ENCODE measurements around the gene TK2. TPM values are rescaled to one million over a fixed set of nuclear protein-coding genes. Genes with fewer than 3 reads are reported as not detected.

TK2 gene
- total and polyA plus RNA-seq, 9 of the 15 experiments (the other 6 are each of a cell fraction or from before 2014, with no cell fraction given), result 1.1 to 10.2 (median 5.3) TPM

DNA sequence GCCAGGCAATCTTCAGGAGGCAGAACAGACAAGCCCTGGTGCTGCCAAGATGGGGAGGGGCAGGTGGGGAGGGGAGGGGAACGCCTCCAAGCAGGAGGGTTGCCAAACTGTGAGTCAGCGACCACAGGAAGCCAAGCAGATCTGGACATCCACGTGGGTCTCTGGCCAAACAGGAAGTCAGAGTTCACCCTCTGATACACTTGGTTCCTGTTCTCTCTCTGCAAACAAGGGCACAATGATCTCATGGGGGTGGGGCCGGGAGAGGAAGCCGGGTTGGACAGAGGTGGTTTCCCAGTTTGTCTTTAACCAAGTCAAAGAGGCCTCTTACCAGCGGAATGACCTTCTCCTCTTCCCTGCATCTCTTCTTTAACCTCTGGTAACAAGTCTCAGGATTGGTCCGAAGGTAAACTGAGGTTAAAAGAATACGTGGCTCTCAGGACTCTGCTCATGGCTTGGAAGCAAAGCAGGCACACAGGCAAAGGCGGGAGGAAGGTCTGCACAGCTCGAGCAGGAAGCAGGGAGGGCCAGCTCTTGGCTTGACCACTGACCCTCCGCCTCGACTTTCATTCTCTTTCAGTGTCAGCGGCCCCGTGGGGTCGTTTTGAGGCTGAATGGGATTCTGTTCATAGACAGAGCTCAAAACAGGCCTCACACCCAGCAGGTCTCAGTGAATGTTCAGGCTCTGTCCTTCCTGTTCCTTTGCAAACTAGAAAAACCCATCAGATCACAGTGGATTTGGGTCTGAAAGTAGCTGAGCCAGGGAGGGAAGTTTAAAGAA is 32.9 kb downstream of the TK2 start (continued):
- TF ChIP-seq, protein P1, sequence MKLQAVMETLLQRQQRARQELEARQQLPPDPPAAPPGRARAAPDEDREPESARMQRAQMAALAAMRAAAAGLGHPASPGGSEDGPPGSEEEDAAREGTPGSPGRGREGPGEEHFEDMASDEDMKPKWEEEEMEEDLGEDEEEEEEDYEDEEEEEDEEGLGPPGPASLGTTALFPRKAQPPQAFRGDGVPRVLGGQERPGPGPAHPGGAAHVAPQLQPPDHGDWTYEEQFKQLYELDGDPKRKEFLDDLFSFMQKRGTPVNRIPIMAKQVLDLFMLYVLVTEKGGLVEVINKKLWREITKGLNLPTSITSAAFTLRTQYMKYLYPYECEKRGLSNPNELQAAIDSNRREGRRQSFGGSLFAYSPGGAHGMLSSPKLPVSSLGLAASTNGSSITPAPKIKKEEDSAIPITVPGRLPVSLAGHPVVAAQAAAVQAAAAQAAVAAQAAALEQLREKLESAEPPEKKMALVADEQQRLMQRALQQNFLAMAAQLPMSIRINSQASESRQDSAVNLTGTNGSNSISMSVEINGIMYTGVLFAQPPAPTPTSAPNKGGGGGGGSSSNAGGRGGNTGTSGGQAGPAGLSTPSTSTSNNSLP (IDR thresholded peaks at IDR 0.05; ENCODE audit: borderline replicate concordance, low read depth, low read length), result no peak
- TF ChIP-seq IRF2 (CRISPR knock-in tag; IDR thresholded peaks at IDR 0.05) (no peak), ZBTB17 (CRISPR knock-in tag; IDR thresholded peaks at IDR 0.05) (no peak), ZNF217 (CRISPR knock-in tag; IDR thresholded peaks at IDR 0.05) (no peak), CEBPB (tag; IDR thresholded peaks at IDR 0.05) (peak; percentile 60), FOSL1 (tag; conservative IDR thresholded peaks at IDR 0.05) (peak; percentile 97), MYNN (IDR thresholded peaks at IDR 0.05) (no peak; the same call in 1 of the 2 replicates), MYNN (CRISPR knock-in tag; IDR thresholded peaks at IDR 0.05) (no peak), ZNF3 (CRISPR knock-in tag; IDR thresholded peaks at IDR 0.05) (no peak), ASH1L (IDR thresholded peaks at IDR 0.05; ENCODE audit: borderline replicate concordance, low read depth, partially characterized antibody) (no peak), ZNF57 (CRISPR knock-in tag; IDR thresholded peaks at IDR 0.05) (no peak), KLF13 (tag; IDR thresholded peaks at IDR 0.05; ENCODE audit: borderline replicate concordance, low read depth) (no peak), ZNF23 (CRISPR knock-in tag; IDR thresholded peaks at IDR 0.05) (no peak), NONO (IDR thresholded peaks at IDR 0.05; ENCODE audit: low read depth in 2 of 2, low read length in 1 of 2) (no peak), TCF3 (CRISPR knock-in tag; IDR thresholded peaks at IDR 0.05) (peak; percentile 59), SIX5 (IDR thresholded peaks at IDR 0.05; ENCODE audit: borderline replicate concordance in 1 of 2, insufficient read depth in 1 of 2, low read depth in 1 of 2, low read length in 2 of 2) (no peak), GABPA (tag; conservative IDR thresholded peaks at IDR 0.05; ENCODE audit: low read depth) (peak; percentile 91), HDAC1 (IDR thresholded peaks at IDR 0.05) (peak in 1 of 2 experiments; percentile 82; a peak in 2 of 4 replicates), TEAD1 (CRISPR knock-in tag; IDR thresholded peaks at IDR 0.05) (peak in 1 of 2 experiments; percentile 32; a peak in 1 of 4 replicates)
- TF ChIP-seq, protein P2, sequence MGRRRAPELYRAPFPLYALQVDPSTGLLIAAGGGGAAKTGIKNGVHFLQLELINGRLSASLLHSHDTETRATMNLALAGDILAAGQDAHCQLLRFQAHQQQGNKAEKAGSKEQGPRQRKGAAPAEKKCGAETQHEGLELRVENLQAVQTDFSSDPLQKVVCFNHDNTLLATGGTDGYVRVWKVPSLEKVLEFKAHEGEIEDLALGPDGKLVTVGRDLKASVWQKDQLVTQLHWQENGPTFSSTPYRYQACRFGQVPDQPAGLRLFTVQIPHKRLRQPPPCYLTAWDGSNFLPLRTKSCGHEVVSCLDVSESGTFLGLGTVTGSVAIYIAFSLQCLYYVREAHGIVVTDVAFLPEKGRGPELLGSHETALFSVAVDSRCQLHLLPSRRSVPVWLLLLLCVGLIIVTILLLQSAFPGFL (CRISPR knock-in tag; IDR thresholded peaks at IDR 0.05), result no peak
- TF ChIP-seq, protein P3, sequence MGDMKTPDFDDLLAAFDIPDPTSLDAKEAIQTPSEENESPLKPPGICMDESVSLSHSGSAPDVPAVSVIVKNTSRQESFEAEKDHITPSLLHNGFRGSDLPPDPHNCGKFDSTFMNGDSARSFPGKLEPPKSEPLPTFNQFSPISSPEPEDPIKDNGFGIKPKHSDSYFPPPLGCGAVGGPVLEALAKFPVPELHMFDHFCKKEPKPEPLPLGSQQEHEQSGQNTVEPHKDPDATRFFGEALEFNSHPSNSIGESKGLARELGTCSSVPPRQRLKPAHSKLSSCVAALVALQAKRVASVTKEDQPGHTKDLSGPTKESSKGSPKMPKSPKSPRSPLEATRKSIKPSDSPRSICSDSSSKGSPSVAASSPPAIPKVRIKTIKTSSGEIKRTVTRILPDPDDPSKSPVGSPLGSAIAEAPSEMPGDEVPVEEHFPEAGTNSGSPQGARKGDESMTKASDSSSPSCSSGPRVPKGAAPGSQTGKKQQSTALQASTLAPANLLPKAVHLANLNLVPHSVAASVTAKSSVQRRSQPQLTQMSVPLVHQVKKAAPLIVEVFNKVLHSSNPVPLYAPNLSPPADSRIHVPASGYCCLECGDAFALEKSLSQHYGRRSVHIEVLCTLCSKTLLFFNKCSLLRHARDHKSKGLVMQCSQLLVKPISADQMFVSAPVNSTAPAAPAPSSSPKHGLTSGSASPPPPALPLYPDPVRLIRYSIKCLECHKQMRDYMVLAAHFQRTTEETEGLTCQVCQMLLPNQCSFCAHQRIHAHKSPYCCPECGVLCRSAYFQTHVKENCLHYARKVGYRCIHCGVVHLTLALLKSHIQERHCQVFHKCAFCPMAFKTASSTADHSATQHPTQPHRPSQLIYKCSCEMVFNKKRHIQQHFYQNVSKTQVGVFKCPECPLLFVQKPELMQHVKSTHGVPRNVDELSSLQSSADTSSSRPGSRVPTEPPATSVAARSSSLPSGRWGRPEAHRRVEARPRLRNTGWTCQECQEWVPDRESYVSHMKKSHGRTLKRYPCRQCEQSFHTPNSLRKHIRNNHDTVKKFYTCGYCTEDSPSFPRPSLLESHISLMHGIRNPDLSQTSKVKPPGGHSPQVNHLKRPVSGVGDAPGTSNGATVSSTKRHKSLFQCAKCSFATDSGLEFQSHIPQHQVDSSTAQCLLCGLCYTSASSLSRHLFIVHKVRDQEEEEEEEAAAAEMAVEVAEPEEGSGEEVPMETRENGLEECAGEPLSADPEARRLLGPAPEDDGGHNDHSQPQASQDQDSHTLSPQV (IDR thresholded peaks at IDR 0.05), result peak; percentile 91
